Uterus (tissue), 4 donors: ENCODE measurements around the gene PHB1. TPM values are rescaled to one million over a fixed set of nuclear protein-coding genes. Genes with fewer than 3 reads are reported as not detected.

Experiments
- DNase-seq, 2 donors: peaks; one replicate each; pipeline ENCODE4 v3.0.0-alpha.2; 2019 to 2020
- H3K27ac ChIP-seq, 2 donors: fragments of 200-600 bp; sonication (generic); 1 replicate in 1 of 2; 2 replicates in 1 of 2; pipeline ENCODE4 v1.5.1; 2016 to 2018
- H3K27me3 ChIP-seq, 2 donors: fragments of 200-600 bp; sonication (generic); one replicate each; pipeline ENCODE4 v1.5.1; 2018 to 2019; ENCODE audit warnings: control low read depth in 1 of 2
- H3K36me3 ChIP-seq, 2 donors: fragments of 200-600 bp; sonication (generic); one replicate each; pipeline ENCODE4 v1.5.1; 2019; ENCODE audit warnings: control low read depth in 1 of 2
- H3K4me1 ChIP-seq, 2 donors: fragments of 200-600 bp; sonication (generic); one replicate each; pipeline ENCODE4 v1.5.1; 2018 to 2019; ENCODE audit warnings: control low read depth in 1 of 2
- H3K4me3 ChIP-seq, 2 donors: fragments of 200-600 bp; sonication (generic); 1 replicate in 1 of 2; 2 replicates in 1 of 2; pipeline ENCODE4 v1.5.1; 2018 to 2019; ENCODE audit warnings: mild to moderate bottlenecking in 1 of 2
- H3K9me3 ChIP-seq, 2 donors: fragments of 200-600 bp; sonication (generic); one replicate each; pipeline ENCODE4 v1.5.1; 2019; ENCODE audit warnings: control low read depth in 1 of 2
- POLR2A ChIP-seq, 2 donors: fragments of 450-650 bp; IDR thresholded peaks; one replicate each; pipeline ENCODE4 v1.6.1; 2016; ENCODE audit warnings: antibody characterized with exemption in 2 of 2, mild to moderate bottlenecking in 1 of 2, moderate library complexity in 1 of 2
- intact Hi-C: fragments of 100-400 bp; cut with DNase I; formaldehyde crosslinking; loops from one replicate; pipeline ENCODE4 v1.15.1; 2023; ENCODE audit warnings: low total_unique reads
- small RNA-seq: library from RNA; depleted of rRNA; stranded (forward); fragments of <200 nt; gene quantifications from one replicate; pipeline ENCODE3, GENCODE V24; 2016
- total RNA-seq, 4 donors: library from RNA; depleted of rRNA in 3 of 4; stranded (reverse); fragments of >200 nt in 3 of 4; gene quantifications; one replicate each; pipeline versions ENCODE4 v1.1.0 to v1.2.4, GENCODE V29; 2014 to 2023
- TF ChIP-seq, protein P1 (sequence below), 4 experiments: fragments of 200-600 bp in 2 of 4; fragments of 450-650 bp in 2 of 4; sonication (generic) in 2 of 4; IDR thresholded peaks; one replicate each; pipeline ENCODE4 v1.5.1; 2016 to 2019; ENCODE audit warnings: antibody characterized with exemption in 4 of 4, mild to moderate bottlenecking in 2 of 4, moderate library complexity in 1 of 4
- donor health status: DM: yes; HTN: yes; CAD: no.

Gene PHB1
- total RNA-seq, 4 donors from 2014 or later, result 63.5 to 98.4 (median 79.6) TPM

DNA sequence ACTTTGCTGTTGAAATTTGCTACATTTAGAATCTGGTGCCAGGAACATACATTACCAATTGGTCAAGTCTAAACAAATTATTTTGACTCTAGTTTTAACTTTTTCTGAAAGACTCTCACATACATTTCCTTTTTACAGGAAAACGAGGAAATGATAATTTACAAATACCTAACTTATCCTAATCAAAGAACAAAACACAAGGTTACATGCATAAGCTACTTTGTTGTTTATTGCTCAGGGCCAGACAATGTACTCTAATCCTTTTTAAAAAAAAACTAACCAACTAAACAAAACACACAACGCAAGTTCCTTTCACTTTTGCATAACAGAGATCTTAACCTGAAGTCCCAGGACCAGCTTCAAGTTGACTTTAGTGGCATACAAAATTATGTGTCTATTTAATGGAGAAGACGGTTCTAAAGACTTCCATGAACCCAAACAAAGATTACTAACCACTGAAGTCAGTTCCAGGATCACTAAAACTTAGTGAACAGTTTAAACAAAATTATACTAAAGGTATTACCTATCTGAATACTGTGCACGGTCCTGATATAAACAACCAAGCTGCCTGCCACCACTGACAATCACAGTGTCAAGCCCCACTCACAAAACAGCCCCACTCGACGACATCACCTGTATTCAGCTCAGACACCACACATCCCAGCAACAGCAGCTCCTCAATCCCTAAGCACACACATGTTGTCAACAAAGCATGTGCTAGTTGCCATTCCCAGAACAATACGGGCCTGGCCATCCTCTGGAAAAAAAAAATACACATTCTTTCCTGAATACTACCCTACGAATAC, 54.5 kb downstream of the PHB1 start:
- TF ChIP-seq, protein P1, sequence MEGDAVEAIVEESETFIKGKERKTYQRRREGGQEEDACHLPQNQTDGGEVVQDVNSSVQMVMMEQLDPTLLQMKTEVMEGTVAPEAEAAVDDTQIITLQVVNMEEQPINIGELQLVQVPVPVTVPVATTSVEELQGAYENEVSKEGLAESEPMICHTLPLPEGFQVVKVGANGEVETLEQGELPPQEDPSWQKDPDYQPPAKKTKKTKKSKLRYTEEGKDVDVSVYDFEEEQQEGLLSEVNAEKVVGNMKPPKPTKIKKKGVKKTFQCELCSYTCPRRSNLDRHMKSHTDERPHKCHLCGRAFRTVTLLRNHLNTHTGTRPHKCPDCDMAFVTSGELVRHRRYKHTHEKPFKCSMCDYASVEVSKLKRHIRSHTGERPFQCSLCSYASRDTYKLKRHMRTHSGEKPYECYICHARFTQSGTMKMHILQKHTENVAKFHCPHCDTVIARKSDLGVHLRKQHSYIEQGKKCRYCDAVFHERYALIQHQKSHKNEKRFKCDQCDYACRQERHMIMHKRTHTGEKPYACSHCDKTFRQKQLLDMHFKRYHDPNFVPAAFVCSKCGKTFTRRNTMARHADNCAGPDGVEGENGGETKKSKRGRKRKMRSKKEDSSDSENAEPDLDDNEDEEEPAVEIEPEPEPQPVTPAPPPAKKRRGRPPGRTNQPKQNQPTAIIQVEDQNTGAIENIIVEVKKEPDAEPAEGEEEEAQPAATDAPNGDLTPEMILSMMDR (IDR thresholded peaks at IDR 0.05), result no peak
- no peak for TF ChIP-seq POLR2A (IDR thresholded peaks at IDR 0.05)
- Histone ChIP-seq H3K36me3 (no peaks in the 10 kb centered on the region), H3K4me1 (no peaks in the 10 kb centered on the region), H3K27ac (peak overlapping the region in 1 of 2 donors; percentile 94), H3K9me3 (no peaks in the 10 kb centered on the region), H3K4me3 (peak overlapping the region; percentile 89 to 98), H3K27me3 (no peaks in the 10 kb centered on the region)
- intact Hi-C loops, result no loop called here
- DNase-seq, result no peak

GRCh38 chr17:49358641-49359247, 55.9 kb downstream of the PHB1 start:
- Histone ChIP-seq H3K27ac (no peak overlapping the region), H3K36me3 (no peaks in the 10 kb centered on the region), H3K9me3 (no peaks in the 10 kb centered on the region), H3K4me1 (no peaks in the 10 kb centered on the region), H3K4me3 (no peak overlapping the region), H3K27me3 (no peaks in the 10 kb centered on the region)
- intact Hi-C loops, result no loop called here
- no peak for DNase-seq
- TF ChIP-seq, protein P1 (IDR thresholded peaks at IDR 0.05), result no peak
- no peak for TF ChIP-seq POLR2A (IDR thresholded peaks at IDR 0.05)

GRCh38 chr17:49357516-49357915, 57.2 kb downstream of the PHB1 start:
- no peak overlapping the region for H3K4me3 ChIP-seq
- no peak overlapping the region for H3K27ac ChIP-seq
- no peak for DNase-seq
- no peaks in the 10 kb centered on the region for H3K27me3 ChIP-seq
- intact Hi-C loops, result no loop called here
- no peaks in the 10 kb centered on the region for H3K4me1 ChIP-seq
- no peaks in the 10 kb centered on the region for H3K36me3 ChIP-seq
- TF ChIP-seq, protein P1 (IDR thresholded peaks at IDR 0.05), result no peak
- no peak for TF ChIP-seq POLR2A (IDR thresholded peaks at IDR 0.05)
- no peaks in the 10 kb centered on the region for H3K9me3 ChIP-seq

- H3K9me3 ChIP-seq, result no peaks in the 10 kb centered on the region
- no peaks in the 10 kb centered on the region for H3K27me3 ChIP-seq
- H3K4me1 ChIP-seq, result no peaks in the 10 kb centered on the region
- no peak overlapping the region for H3K4me3 ChIP-seq
- no peak overlapping the region for H3K27ac ChIP-seq
- TF ChIP-seq, protein P1 (IDR thresholded peaks at IDR 0.05), result no peak
- TF ChIP-seq POLR2A (IDR thresholded peaks at IDR 0.05), result no peak
- H3K36me3 ChIP-seq, result no peaks in the 10 kb centered on the region
- DNase-seq, result no peak
- intact Hi-C loops, result no loop called here
These were observed 58.4 kb downstream of the PHB1 start for GRCh38 chr17:49356320-49356719.

Small RNAs within 50 kb of the gene (small RNA-seq; reads per million reads assigned to genes)
- gene RF00019, result not detected

Other genes with a start within 250 kb of the PHB1 start
- 1 to 10 TPM in 2 of 4 donors, not detected in 2; 5.5 to 6.7 TPM for gene GNGT2, start 204.3 kb downstream of the PHB1 start, total RNA-seq
- 10 to 100 TPM in 2 of 4 donors, 1 to 10 TPM in 2; 5.9 to 32.9 (median 13.9) TPM for gene ABI3, start 204.2 kb downstream of the PHB1 start, total RNA-seq
- 1 to 10 TPM in 1 of 4 donors, under 1 TPM in 1, not detected in 2; 0.40 to 2.4 TPM for gene PHOSPHO1, start 184.1 kb downstream of the PHB1 start, total RNA-seq
- gene ZNF652, start 52.6 kb downstream of the PHB1 start, total RNA-seq, result 10 to 100 TPM; 17.6 to 65.3 (median 36.2) TPM
- 10 to 100 TPM in 2 of 4 donors, 1 to 10 TPM in 2; 1.8 to 47.9 (median 9.9) TPM for gene NGFR, start 80.4 kb upstream of the PHB1 start, total RNA-seq
- gene NXPH3, start 161.0 kb upstream of the PHB1 start, total RNA-seq, result 10 to 100 TPM in 2 of 4 donors, 1 to 10 TPM in 2; 5.8 to 24.3 (median 9.0) TPM